Breast epithelium (tissue), 4 donors: ENCODE data around the gene SLC22A7. TPM values are rescaled to one million over a fixed set of nuclear protein-coding genes. Genes with fewer than 3 reads are reported as not detected.

Experiments
- DNase-seq, 2 donors: peaks; one replicate each; pipeline ENCODE4 v3.0.0-alpha.2; 2019; ENCODE audit warnings: low spot score in 2 of 2
- H3K27ac ChIP-seq, 2 donors: fragments of 200-600 bp; sonication (generic) in 1 of 2; one replicate each; pipeline ENCODE4 v1.5.1; 2016 to 2019; ENCODE audit warnings: mild to moderate bottlenecking in 1 of 2
- H3K27me3 ChIP-seq, 2 donors: fragments of 200-600 bp; sonication (generic) in 1 of 2; one replicate each; pipeline versions ENCODE4 v1.5.1 to v1.6.0; 2017 to 2019; ENCODE audit warnings: control low read depth in 1 of 2, mild to moderate bottlenecking in 1 of 2
- H3K36me3 ChIP-seq: fragments of 200-600 bp; one replicate; pipeline ENCODE4 v1.5.1; 2019
- H3K4me1 ChIP-seq, 2 donors: fragments of 200-600 bp; sonication (generic); one replicate each; pipeline ENCODE4 v1.5.1; 2016 to 2019; ENCODE audit warnings: control low read depth in 1 of 2
- H3K4me3 ChIP-seq, 3 donors: fragments of 200-600 bp; sonication (generic); 1 replicate in 2 of 3; 2 replicates in 1 of 3; pipeline ENCODE4 v1.5.1; 2016 to 2019; ENCODE audit warnings: mild to moderate bottlenecking in 3 of 3, moderate library complexity in 2 of 3
- H3K9me3 ChIP-seq, 2 donors: fragments of 200-600 bp; sonication (generic) in 1 of 2; one replicate each; pipeline ENCODE4 v1.5.1; 2016 to 2019; ENCODE audit warnings: control low read depth in 1 of 2
- POLR2A ChIP-seq: fragments of 450-650 bp; IDR thresholded peaks from one replicate; pipeline ENCODE4 v1.6.1; 2016; ENCODE audit warnings: antibody characterized with exemption, mild to moderate bottlenecking, moderate library complexity
- POLR2AphosphoS5 ChIP-seq, 3 donors: sonication (generic); formaldehyde crosslinking; IDR thresholded peaks; one replicate each; pipeline ENCODE4 v1.6.1; 2017; ENCODE audit warnings: antibody characterized with exemption in 3 of 3
- intact Hi-C: fragments of 100-400 bp; cut with DNase I; formaldehyde crosslinking; loops from one replicate; pipeline ENCODE4 v1.15.1; 2023; ENCODE audit warnings: low total_unique reads
- total RNA-seq, 3 donors: library from RNA; depleted of rRNA; stranded (reverse); fragments of >200 nt; gene quantifications; one replicate each; pipeline ENCODE4 v1.1.0, GENCODE V29; 2016
- TF ChIP-seq, protein P1 (sequence below), 3 donors: fragments of 450-650 bp; IDR thresholded peaks; one replicate each; pipeline ENCODE4 v1.5.1; 2016 to 2017; ENCODE audit warnings: antibody characterized with exemption in 3 of 3, mild to moderate bottlenecking in 3 of 3, moderate library complexity in 3 of 3

The SLC22A7 gene
- total RNA-seq, 3 donors from 2014 or later: not detected

DNA sequence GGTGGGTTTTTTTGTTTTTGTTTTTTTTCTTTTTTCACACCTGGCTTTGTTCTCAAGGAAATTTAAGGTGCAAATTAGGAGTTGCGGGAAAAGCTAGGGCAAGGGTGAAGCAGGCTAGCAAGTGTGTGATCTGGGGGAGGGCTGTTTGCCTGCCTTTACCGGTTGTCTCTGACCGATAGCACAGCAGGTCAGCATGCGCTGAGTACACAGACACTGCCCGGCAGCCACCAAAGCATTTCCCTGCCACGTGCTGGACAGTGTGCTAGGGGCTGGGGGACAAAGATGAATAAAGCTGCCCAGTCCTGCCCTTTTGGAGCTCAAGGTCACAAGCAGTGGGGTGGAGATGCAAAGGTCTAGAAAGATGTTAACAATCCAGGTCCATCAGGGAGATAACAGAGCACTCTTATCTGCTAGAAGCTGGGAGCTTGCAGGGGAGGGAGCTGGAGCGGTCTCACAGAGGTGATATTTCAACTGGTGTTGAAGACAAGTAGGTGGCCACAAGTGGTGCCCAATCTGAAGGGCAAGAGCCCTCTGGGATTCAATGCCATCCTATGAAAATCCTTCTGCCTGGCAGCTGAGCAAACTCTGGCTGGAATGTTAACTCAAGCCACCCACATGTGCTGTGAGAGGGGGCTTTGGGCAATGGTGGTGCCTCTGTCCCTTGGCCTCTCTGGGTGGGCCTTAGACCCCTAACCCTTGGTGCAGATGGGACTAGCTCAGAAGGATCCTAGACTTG is 30.3 kb upstream of the SLC22A7 start:
- Histone ChIP-seq H3K36me3 (no peaks in the 10 kb centered on the region), H3K4me3 (no peak overlapping the region), H3K27ac (peak overlapping the region in 1 of 2 donors; percentile 48), H3K4me1 (peaks cover 0 to 7% of the 10 kb centered on the region in 2 donors), H3K27me3 (no peaks in the 10 kb centered on the region), H3K9me3 (no peaks in the 10 kb centered on the region)
- TF ChIP-seq POLR2A (no peak), POLR2AphosphoS5 (IDR thresholded peaks at IDR 0.05) (no peak)
- TF ChIP-seq, protein P1, sequence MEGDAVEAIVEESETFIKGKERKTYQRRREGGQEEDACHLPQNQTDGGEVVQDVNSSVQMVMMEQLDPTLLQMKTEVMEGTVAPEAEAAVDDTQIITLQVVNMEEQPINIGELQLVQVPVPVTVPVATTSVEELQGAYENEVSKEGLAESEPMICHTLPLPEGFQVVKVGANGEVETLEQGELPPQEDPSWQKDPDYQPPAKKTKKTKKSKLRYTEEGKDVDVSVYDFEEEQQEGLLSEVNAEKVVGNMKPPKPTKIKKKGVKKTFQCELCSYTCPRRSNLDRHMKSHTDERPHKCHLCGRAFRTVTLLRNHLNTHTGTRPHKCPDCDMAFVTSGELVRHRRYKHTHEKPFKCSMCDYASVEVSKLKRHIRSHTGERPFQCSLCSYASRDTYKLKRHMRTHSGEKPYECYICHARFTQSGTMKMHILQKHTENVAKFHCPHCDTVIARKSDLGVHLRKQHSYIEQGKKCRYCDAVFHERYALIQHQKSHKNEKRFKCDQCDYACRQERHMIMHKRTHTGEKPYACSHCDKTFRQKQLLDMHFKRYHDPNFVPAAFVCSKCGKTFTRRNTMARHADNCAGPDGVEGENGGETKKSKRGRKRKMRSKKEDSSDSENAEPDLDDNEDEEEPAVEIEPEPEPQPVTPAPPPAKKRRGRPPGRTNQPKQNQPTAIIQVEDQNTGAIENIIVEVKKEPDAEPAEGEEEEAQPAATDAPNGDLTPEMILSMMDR (IDR thresholded peaks at IDR 0.05): no peak
- DNase-seq: no peak
- intact Hi-C loops: no loop called here

GRCh38 chr6:43268355-43268700 is 29.7 kb upstream of the SLC22A7 start:
- intact Hi-C loops: no loop called here
- Histone ChIP-seq H3K4me3 (no peak overlapping the region), H3K36me3 (no peaks in the 10 kb centered on the region), H3K9me3 (no peaks in the 10 kb centered on the region), H3K27ac (peak overlapping the region in 1 of 2 donors; percentile 48), H3K4me1 (peaks cover 0 to 7% of the 10 kb centered on the region in 2 donors), H3K27me3 (no peaks in the 10 kb centered on the region)
- DNase-seq: peak in 1 of 2 donors; percentile 28
- TF ChIP-seq, protein P1 (IDR thresholded peaks at IDR 0.05): no peak
- TF ChIP-seq POLR2AphosphoS5 (IDR thresholded peaks at IDR 0.05) (no peak), POLR2A (no peak)

DNA sequence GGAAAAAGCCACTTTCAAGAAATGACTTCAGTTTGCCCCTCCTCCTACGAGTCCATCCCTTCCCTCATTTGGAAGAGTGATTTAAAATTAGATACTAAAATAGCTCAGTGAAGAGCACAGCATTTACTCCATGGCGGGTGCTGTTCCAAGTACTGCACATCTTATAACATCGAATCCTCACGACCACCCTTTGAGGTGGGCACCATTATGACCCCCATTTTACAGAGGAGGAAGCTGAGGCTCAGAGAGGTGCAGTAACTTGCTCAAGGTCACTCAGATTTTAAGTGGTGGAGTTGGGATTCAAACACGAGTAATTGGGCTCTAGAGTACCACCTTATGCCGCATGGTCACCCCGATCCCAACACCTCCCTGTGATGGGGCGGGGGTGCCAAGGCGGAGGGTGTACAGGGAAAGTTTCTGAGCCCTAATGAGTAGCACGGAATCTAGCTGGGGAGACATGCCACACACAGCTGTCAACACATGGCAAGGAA is 29.2 kb upstream of the SLC22A7 start:
- Histone ChIP-seq H3K36me3 (no peaks in the 10 kb centered on the region), H3K4me1 (peaks cover 0 to 7% of the 10 kb centered on the region in 2 donors), H3K4me3 (peak overlapping the region in 1 of 3 donors; percentile 62), H3K27me3 (no peaks in the 10 kb centered on the region), H3K27ac (peak overlapping the region in 1 of 2 donors; percentile 48), H3K9me3 (no peaks in the 10 kb centered on the region)
- intact Hi-C loops: no loop called here
- no peak for DNase-seq
- TF ChIP-seq, protein P1 (IDR thresholded peaks at IDR 0.05): no peak
- no peak for TF ChIP-seq POLR2A
- no peak for TF ChIP-seq POLR2AphosphoS5 (IDR thresholded peaks at IDR 0.05)

- H3K4me3 ChIP-seq: peak overlapping the region; percentile 26 to 62 (median 37)
- TF ChIP-seq POLR2AphosphoS5 (IDR thresholded peaks at IDR 0.05) (no peak), POLR2A (no peak)
- TF ChIP-seq, protein P1 (IDR thresholded peaks at IDR 0.05): no peak
- no peaks in the 10 kb centered on the region for H3K36me3 ChIP-seq
- H3K4me1 ChIP-seq: peaks cover 0 to 7% of the 10 kb centered on the region in 2 donors
- no peaks in the 10 kb centered on the region for H3K27me3 ChIP-seq
- peak overlapping the region in 1 of 2 donors; percentile 48 for H3K27ac ChIP-seq
- intact Hi-C loops: no loop called here
- H3K9me3 ChIP-seq: no peaks in the 10 kb centered on the region
- no peak for DNase-seq
These were observed 28.6 kb upstream of the SLC22A7 start for GRCh38 chr6:43269273-43270007.
